Measurements from ENCODE around the gene PTGFRN. TPM values are rescaled to one million over a fixed set of nuclear protein-coding genes. Genes with fewer than 3 reads are reported as not detected.
A peak's percentile ranks its signal among the peaks of the same experiment; 100 is the strongest.

Gene PTGFRN
- total and polyA plus RNA-seq, 2 experiments from 2014 or later, result 17.4 to 32.7 TPM

DNA sequence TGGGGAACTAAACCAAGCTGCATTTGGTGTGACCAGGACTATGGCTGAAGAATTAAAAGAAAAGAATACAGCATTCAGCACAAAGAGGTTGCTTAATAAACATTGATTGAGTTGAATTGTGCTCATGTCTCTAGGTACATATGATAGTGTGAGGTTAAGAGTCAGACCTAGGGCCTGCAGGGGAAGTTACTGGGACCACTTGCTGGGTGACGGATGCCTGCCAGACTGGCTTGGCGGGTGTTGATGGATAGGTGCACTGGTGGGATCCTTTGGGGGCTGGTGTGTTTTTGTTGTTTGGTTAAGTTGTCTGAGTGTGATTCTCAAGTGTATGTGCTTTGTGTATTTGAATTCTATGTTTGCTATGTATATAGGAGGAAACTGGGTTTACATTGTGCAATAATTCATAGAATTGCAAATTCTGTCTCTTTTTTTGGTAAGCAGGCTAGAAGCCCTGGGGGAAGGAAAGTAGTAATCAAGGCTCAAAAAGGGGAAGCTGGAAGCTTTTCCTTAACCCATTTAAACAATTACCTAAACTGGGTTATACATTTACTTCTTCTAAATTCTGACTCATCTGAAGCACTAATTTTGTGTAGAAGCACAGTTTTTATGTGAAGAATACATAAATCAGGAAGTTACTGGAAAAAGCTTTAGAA, 93.6 kb downstream of the PTGFRN start:
- Histone ChIP-seq H3F3A (replicated peaks; ENCODE audit: low read depth) (no peaks in the 10 kb centered on the region), H3K36me3 (ENCODE audit: insufficient read depth) (no peaks in the 10 kb centered on the region), H3K4me3 (no peak overlapping the region; the same call in 1 of the 2 replicates), H3K9me2 (ENCODE audit: insufficient read depth) (no peaks in the 10 kb centered on the region; the same call in 1 of the 2 replicates), H4K20me1 (replicated peaks; ENCODE audit: insufficient read depth) (no peaks in the 10 kb centered on the region), H2AFZ (no peak overlapping the region), H3K27me3 (ENCODE audit: insufficient read depth) (no peaks in the 10 kb centered on the region), H3K4me1 (ENCODE audit: insufficient read depth) (peaks cover 16% of the 10 kb centered on the region), H3K27ac (ENCODE audit: low read depth) (no peak overlapping the region), H3K79me2 (replicated peaks; ENCODE audit: insufficient read depth) (no peaks in the 10 kb centered on the region), H3K4me2 (peak overlapping the region; percentile 5)
- no peak overlapping the region; the same call in 2 of the 3 replicates for H3K4me3 Mint-ChIP-seq
- peaks cover 34% of the 10 kb centered on the region for H3K4me1 Mint-ChIP-seq
- DNase-seq (ENCODE audit: low spot score) (no peak), ATAC-seq (peak; percentile 56; the same call in 1 of the 3 replicates)
- H3K9me3 Mint-ChIP-seq, result no peaks in the 10 kb centered on the region; the same call in 2 of the 3 replicates
- TF ChIP-seq, protein P1, sequence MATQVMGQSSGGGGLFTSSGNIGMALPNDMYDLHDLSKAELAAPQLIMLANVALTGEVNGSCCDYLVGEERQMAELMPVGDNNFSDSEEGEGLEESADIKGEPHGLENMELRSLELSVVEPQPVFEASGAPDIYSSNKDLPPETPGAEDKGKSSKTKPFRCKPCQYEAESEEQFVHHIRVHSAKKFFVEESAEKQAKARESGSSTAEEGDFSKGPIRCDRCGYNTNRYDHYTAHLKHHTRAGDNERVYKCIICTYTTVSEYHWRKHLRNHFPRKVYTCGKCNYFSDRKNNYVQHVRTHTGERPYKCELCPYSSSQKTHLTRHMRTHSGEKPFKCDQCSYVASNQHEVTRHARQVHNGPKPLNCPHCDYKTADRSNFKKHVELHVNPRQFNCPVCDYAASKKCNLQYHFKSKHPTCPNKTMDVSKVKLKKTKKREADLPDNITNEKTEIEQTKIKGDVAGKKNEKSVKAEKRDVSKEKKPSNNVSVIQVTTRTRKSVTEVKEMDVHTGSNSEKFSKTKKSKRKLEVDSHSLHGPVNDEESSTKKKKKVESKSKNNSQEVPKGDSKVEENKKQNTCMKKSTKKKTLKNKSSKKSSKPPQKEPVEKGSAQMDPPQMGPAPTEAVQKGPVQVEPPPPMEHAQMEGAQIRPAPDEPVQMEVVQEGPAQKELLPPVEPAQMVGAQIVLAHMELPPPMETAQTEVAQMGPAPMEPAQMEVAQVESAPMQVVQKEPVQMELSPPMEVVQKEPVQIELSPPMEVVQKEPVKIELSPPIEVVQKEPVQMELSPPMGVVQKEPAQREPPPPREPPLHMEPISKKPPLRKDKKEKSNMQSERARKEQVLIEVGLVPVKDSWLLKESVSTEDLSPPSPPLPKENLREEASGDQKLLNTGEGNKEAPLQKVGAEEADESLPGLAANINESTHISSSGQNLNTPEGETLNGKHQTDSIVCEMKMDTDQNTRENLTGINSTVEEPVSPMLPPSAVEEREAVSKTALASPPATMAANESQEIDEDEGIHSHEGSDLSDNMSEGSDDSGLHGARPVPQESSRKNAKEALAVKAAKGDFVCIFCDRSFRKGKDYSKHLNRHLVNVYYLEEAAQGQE (IDR thresholded peaks at IDR 0.05; ENCODE audit: unreplicated experiment), result no peak
- TF ChIP-seq, protein P2, sequence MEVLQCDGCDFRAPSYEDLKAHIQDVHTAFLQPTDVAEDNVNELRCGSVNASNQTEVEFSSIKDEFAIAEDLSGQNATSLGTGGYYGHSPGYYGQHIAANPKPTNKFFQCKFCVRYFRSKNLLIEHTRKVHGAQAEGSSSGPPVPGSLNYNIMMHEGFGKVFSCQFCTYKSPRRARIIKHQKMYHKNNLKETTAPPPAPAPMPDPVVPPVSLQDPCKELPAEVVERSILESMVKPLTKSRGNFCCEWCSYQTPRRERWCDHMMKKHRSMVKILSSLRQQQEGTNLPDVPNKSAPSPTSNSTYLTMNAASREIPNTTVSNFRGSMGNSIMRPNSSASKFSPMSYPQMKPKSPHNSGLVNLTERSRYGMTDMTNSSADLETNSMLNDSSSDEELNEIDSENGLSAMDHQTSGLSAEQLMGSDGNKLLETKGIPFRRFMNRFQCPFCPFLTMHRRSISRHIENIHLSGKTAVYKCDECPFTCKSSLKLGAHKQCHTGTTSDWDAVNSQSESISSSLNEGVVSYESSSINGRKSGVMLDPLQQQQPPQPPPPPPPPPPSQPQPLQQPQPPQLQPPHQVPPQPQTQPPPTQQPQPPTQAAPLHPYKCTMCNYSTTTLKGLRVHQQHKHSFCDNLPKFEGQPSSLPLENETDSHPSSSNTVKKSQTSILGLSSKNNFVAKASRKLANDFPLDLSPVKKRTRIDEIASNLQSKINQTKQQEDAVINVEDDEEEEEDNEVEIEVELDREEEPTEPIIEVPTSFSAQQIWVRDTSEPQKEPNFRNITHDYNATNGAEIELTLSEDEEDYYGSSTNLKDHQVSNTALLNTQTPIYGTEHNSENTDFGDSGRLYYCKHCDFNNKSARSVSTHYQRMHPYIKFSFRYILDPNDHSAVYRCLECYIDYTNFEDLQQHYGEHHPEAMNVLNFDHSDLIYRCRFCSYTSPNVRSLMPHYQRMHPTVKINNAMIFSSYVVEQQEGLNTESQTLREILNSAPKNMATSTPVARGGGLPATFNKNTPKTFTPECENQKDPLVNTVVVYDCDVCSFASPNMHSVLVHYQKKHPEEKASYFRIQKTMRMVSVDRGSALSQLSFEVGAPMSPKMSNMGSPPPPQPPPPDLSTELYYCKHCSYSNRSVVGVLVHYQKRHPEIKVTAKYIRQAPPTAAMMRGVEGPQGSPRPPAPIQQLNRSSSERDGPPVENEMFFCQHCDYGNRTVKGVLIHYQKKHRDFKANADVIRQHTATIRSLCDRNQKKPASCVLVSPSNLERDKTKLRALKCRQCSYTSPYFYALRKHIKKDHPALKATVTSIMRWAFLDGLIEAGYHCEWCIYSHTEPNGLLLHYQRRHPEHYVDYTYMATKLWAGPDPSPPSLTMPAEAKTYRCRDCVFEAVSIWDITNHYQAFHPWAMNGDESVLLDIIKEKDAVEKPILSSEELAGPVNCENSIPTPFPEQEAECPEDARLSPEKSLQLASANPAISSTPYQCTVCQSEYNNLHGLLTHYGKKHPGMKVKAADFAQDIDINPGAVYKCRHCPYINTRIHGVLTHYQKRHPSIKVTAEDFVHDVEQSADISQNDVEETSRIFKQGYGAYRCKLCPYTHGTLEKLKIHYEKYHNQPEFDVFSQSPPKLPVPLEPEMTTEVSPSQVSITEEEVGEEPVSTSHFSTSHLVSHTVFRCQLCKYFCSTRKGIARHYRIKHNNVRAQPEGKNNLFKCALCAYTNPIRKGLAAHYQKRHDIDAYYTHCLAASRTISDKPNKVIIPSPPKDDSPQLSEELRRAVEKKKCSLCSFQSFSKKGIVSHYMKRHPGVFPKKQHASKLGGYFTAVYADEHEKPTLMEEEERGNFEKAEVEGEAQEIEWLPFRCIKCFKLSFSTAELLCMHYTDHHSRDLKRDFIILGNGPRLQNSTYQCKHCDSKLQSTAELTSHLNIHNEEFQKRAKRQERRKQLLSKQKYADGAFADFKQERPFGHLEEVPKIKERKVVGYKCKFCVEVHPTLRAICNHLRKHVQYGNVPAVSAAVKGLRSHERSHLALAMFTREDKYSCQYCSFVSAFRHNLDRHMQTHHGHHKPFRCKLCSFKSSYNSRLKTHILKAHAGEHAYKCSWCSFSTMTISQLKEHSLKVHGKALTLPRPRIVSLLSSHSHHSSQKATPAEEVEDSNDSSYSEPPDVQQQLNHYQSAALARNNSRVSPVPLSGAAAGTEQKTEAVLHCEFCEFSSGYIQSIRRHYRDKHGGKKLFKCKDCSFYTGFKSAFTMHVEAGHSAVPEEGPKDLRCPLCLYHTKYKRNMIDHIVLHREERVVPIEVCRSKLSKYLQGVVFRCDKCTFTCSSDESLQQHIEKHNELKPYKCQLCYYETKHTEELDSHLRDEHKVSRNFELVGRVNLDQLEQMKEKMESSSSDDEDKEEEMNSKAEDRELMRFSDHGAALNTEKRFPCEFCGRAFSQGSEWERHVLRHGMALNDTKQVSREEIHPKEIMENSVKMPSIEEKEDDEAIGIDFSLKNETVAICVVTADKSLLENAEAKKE (CRISPR knock-in tag; IDR thresholded peaks at IDR 0.05), result no peak
- TF ChIP-seq ZNF114 (CRISPR knock-in tag; IDR thresholded peaks at IDR 0.05) (no peak), STAT1 (IDR thresholded peaks at IDR 0.05; ENCODE audit: unreplicated experiment) (no peak), NANOG (IDR thresholded peaks at IDR 0.05; ENCODE audit: borderline replicate concordance) (no peak), JUNB (IDR thresholded peaks at IDR 0.05; ENCODE audit: unreplicated experiment) (no peak), EZH2phosphoT487 (IDR thresholded peaks at IDR 0.05; ENCODE audit: unreplicated experiment) (no peak), EZH2 (IDR thresholded peaks at IDR 0.05; ENCODE audit: low read depth, unreplicated experiment) (no peak), POLR2AphosphoS5 (IDR thresholded peaks at IDR 0.05; ENCODE audit: low read depth) (no peak), ZNF331 (CRISPR knock-in tag; IDR thresholded peaks at IDR 0.05; ENCODE audit: low read depth) (no peak), CREB1 (CRISPR knock-in tag; IDR thresholded peaks at IDR 0.05; ENCODE audit: low read depth) (no peak)
- TF ChIP-seq, protein P3, sequence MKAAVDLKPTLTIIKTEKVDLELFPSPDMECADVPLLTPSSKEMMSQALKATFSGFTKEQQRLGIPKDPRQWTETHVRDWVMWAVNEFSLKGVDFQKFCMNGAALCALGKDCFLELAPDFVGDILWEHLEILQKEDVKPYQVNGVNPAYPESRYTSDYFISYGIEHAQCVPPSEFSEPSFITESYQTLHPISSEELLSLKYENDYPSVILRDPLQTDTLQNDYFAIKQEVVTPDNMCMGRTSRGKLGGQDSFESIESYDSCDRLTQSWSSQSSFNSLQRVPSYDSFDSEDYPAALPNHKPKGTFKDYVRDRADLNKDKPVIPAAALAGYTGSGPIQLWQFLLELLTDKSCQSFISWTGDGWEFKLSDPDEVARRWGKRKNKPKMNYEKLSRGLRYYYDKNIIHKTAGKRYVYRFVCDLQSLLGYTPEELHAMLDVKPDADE (IDR thresholded peaks at IDR 0.05), result no peak
- TF ChIP-seq, protein P4, sequence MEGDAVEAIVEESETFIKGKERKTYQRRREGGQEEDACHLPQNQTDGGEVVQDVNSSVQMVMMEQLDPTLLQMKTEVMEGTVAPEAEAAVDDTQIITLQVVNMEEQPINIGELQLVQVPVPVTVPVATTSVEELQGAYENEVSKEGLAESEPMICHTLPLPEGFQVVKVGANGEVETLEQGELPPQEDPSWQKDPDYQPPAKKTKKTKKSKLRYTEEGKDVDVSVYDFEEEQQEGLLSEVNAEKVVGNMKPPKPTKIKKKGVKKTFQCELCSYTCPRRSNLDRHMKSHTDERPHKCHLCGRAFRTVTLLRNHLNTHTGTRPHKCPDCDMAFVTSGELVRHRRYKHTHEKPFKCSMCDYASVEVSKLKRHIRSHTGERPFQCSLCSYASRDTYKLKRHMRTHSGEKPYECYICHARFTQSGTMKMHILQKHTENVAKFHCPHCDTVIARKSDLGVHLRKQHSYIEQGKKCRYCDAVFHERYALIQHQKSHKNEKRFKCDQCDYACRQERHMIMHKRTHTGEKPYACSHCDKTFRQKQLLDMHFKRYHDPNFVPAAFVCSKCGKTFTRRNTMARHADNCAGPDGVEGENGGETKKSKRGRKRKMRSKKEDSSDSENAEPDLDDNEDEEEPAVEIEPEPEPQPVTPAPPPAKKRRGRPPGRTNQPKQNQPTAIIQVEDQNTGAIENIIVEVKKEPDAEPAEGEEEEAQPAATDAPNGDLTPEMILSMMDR (conservative IDR thresholded peaks at IDR 0.05; ENCODE audit: low read depth in 2 of 2), result no peak
- no peaks in the 10 kb centered on the region for H3K27me3 Mint-ChIP-seq (ENCODE audit: insufficient read depth, low read depth, poor library complexity)
- H3K27ac Mint-ChIP-seq, result peak overlapping the region; percentile 27
- H3K36me3 Mint-ChIP-seq (ENCODE audit: low read depth), result no peaks in the 10 kb centered on the region; the same call in 2 of the 3 replicates
